Ectodermal cell (in vitro differentiated cells): ENCODE measurements around the gene DMD.

Experiments
- H3K27ac ChIP-seq: 2 replicates; pipeline ENCODE4 v1.7.0; 2013; ENCODE audit warnings: mild to moderate bottlenecking, low read depth, low read length; ENCODE audit not compliant: insufficient read depth, poor library complexity, severe bottlenecking
- H3K27me3 ChIP-seq: 2 replicates; pipeline ENCODE4 v1.7.0; 2013; ENCODE audit warnings: mild to moderate bottlenecking, low read length; ENCODE audit not compliant: insufficient read depth, control insufficient read depth, poor library complexity, severe bottlenecking
- H3K36me3 ChIP-seq: one replicate; pipeline ENCODE4 v1.7.0; 2013; ENCODE audit warnings: low read length; ENCODE audit not compliant: control insufficient read depth, insufficient read depth
- H3K4me1 ChIP-seq: one replicate; pipeline ENCODE4 v1.7.0; 2013; ENCODE audit warnings: low read length; ENCODE audit not compliant: control insufficient read depth, insufficient read depth
- H3K4me3 ChIP-seq: 2 replicates; pipeline ENCODE4 v1.7.0; 2013; ENCODE audit warnings: low read depth, low read length, control low read depth; ENCODE audit not compliant: insufficient read depth
- H3K9me3 ChIP-seq: 2 replicates; pipeline ENCODE4 v1.7.0; 2013; ENCODE audit warnings: mild to moderate bottlenecking, low read length, moderate library complexity; ENCODE audit not compliant: control insufficient read depth
- WGBS, 2 experiments: methylation state at CpG; one replicate each; pipeline ENCODE4 v1.1.7; 2013; ENCODE audit warnings: missing lambda C conversion rate in 2 of 2; 5-methylcytosine and 5-hydroxymethylcytosine counted together

DMD gene

GRCh38 chrX:31340587-31340986, 1870.8 kb downstream of the DMD start:
- Histone ChIP-seq H3K36me3 (no peaks in the 10 kb centered on the region), H3K4me1 (no peaks in the 10 kb centered on the region), H3K27ac (no peak overlapping the region), H3K4me3 (no peak overlapping the region), H3K9me3 (no peaks in the 10 kb centered on the region), H3K27me3 (no peaks in the 10 kb centered on the region)
- 95% methylated on average over 3 to 4 of the region's 4 CpGs for WGBS, 2 experiments

GRCh38 chrX:31338991-31339350, 1872.4 kb downstream of the DMD start:
- WGBS, 2 experiments, result 93 to 100% methylated on average over 1 to 2 of the region's 2 CpGs
- H3K27ac ChIP-seq, result no peak overlapping the region

DNA sequence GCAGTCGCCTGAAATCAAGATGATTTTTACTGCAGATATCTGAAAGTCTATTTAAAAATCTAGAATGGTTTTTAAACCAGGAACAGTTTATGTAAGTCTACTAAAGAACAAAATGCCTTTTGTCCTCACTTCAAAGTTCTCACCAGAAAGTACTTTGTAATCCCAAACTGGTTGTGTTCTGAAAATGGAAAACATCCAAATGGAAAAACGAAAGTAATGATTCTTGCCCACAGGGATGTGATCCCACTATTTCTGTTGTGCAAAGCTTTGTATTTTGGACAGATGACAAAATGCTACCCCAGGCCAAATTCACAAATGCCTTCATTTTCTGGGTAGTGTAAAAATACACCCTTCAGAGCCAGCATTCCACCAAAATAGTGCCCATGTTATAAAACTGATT, 1874.0 kb downstream of the DMD start:
- Histone ChIP-seq H3K27me3 (no peaks in the 10 kb centered on the region), H3K27ac (no peak overlapping the region), H3K9me3 (no peaks in the 10 kb centered on the region), H3K4me3 (no peak overlapping the region), H3K4me1 (no peaks in the 10 kb centered on the region), H3K36me3 (no peaks in the 10 kb centered on the region)
- WGBS, 2 experiments, result 97 to 100% methylated on average over 1 to 2 of the region's 2 CpGs

More at GRCh38 chrX:31338991-31339350, 1872.4 kb downstream of the DMD start:
- no peaks in the 10 kb centered on the region for H3K4me1 ChIP-seq
- no peaks in the 10 kb centered on the region for H3K36me3 ChIP-seq
- H3K9me3 ChIP-seq, result no peaks in the 10 kb centered on the region
- H3K27me3 ChIP-seq, result no peaks in the 10 kb centered on the region
- H3K4me3 ChIP-seq, result no peak overlapping the region

GRCh38 chrX:31336419-31336818, 1874.9 kb downstream of the DMD start:
- Histone ChIP-seq H3K27ac (no peak overlapping the region), H3K36me3 (no peaks in the 10 kb centered on the region), H3K9me3 (no peaks in the 10 kb centered on the region), H3K4me3 (no peak overlapping the region), H3K4me1 (no peaks in the 10 kb centered on the region), H3K27me3 (no peaks in the 10 kb centered on the region)
- 90 to 96% methylated on average over 1 to 2 of the region's 2 CpGs for WGBS, 2 experiments

GRCh38 chrX:31334997-31335396, 1876.4 kb downstream of the DMD start:
- H3K9me3 ChIP-seq, result no peaks in the 10 kb centered on the region
- no peak overlapping the region for H3K4me3 ChIP-seq
- H3K4me1 ChIP-seq, result no peaks in the 10 kb centered on the region
- H3K27ac ChIP-seq, result no peak overlapping the region
- H3K27me3 ChIP-seq, result no peaks in the 10 kb centered on the region
- H3K36me3 ChIP-seq, result no peaks in the 10 kb centered on the region
- 100% methylated on average over 1 of the region's 1 CpG; no CpG with 5 or more reads in 1 of the 2 experiments for WGBS, 2 experiments

- WGBS, 2 experiments, result 81 to 86% methylated on average over 3 to 4 of the region's 4 CpGs
- Histone ChIP-seq H3K27ac (no peak overlapping the region), H3K9me3 (no peaks in the 10 kb centered on the region)
Measured at GRCh38 chrX:31333165-31333831, 1878.1 kb downstream of the DMD start.

GRCh38 chrX:31331928-31332327, 1879.4 kb downstream of the DMD start:
- no peaks in the 10 kb centered on the region for H3K9me3 ChIP-seq
- no peak overlapping the region for H3K27ac ChIP-seq
- 92 to 97% methylated on average over 5 of the region's 5 CpGs for WGBS, 2 experiments
- no peaks in the 10 kb centered on the region for H3K4me1 ChIP-seq
- no peak overlapping the region for H3K4me3 ChIP-seq
- no peaks in the 10 kb centered on the region for H3K27me3 ChIP-seq
- no peaks in the 10 kb centered on the region for H3K36me3 ChIP-seq

More at GRCh38 chrX:31333165-31333831, 1878.1 kb downstream of the DMD start:
- Histone ChIP-seq H3K4me3 (no peak overlapping the region), H3K27me3 (no peaks in the 10 kb centered on the region), H3K4me1 (no peaks in the 10 kb centered on the region), H3K36me3 (no peaks in the 10 kb centered on the region)

DNA sequence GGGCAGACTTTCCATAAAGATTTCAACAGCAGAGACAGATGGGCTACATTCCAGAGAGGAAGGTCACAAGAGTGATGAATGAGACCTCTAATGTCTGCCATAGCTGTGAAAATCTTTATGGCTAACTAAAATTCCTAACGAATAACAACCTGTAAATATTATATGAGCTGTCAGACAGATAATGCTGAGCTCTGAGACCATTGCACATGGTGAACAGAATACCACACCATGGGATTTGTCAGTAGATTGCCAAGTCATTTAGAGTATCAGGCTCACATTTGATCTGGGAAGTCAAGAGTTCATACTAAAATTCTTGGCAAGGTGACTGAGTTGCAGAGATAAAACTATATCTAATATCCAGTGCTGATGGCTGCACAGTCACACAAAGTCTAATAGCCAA, 1880.3 kb downstream of the DMD start:
- Histone ChIP-seq H3K27me3 (no peaks in the 10 kb centered on the region), H3K4me3 (no peak overlapping the region), H3K36me3 (no peaks in the 10 kb centered on the region), H3K4me1 (no peaks in the 10 kb centered on the region), H3K9me3 (no peaks in the 10 kb centered on the region), H3K27ac (no peak overlapping the region)
- 92 to 100% methylated on average over 1 of the region's 1 CpG for WGBS, 2 experiments

- H3K27ac ChIP-seq, result no peak overlapping the region
- 95 to 100% methylated on average over 3 to 4 of the region's 4 CpGs for WGBS, 2 experiments
Measured at GRCh38 chrX:31329298-31329697, 1882.1 kb downstream of the DMD start.

DNA sequence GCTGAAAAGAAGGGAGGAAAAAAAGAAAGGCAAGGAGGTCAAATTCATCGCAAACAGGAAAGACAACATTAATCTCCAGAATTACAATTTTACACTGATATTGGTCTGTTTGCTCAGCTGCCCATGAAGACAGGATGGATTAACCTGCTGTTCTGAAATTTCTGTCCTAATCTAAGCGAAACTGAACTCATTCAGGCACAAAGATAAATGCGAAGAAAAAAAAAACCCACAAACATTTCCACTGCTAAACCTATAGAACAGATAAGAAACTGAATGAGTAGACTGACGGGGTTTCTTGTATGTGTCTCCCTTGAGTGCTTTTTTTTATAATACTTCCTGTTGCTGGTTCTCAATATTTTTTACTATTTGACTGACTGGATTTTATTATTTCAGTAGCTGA, 1887.7 kb downstream of the DMD start:
- WGBS, 2 experiments, result 89 to 100% methylated on average over 1 to 2 of the region's 4 CpGs
- Histone ChIP-seq H3K27me3 (no peaks in the 10 kb centered on the region), H3K36me3 (no peaks in the 10 kb centered on the region), H3K9me3 (no peaks in the 10 kb centered on the region), H3K4me1 (no peaks in the 10 kb centered on the region), H3K27ac (no peak overlapping the region), H3K4me3 (no peak overlapping the region)

More at GRCh38 chrX:31329298-31329697, 1882.1 kb downstream of the DMD start:
- Histone ChIP-seq H3K4me3 (no peak overlapping the region), H3K4me1 (no peaks in the 10 kb centered on the region), H3K9me3 (no peaks in the 10 kb centered on the region), H3K36me3 (no peaks in the 10 kb centered on the region), H3K27me3 (no peaks in the 10 kb centered on the region)
